Stimulated activated CD8-positive, alpha-beta memory T cell treated with anti-CD3 and anti-CD28 coated beads, Interleukin-4, amount 100 ng/mL, for 4 hours (primary cell): Measurements from ENCODE around the gene ATP4B.

Source experiments
- DNase-seq, 2 donors: peaks; one replicate each; pipeline ENCODE4 v3.0.0-alpha.2; 2020; ENCODE audit warnings: low read depth in 2 of 2, low spot score in 1 of 2

Gene ATP4B

DNA sequence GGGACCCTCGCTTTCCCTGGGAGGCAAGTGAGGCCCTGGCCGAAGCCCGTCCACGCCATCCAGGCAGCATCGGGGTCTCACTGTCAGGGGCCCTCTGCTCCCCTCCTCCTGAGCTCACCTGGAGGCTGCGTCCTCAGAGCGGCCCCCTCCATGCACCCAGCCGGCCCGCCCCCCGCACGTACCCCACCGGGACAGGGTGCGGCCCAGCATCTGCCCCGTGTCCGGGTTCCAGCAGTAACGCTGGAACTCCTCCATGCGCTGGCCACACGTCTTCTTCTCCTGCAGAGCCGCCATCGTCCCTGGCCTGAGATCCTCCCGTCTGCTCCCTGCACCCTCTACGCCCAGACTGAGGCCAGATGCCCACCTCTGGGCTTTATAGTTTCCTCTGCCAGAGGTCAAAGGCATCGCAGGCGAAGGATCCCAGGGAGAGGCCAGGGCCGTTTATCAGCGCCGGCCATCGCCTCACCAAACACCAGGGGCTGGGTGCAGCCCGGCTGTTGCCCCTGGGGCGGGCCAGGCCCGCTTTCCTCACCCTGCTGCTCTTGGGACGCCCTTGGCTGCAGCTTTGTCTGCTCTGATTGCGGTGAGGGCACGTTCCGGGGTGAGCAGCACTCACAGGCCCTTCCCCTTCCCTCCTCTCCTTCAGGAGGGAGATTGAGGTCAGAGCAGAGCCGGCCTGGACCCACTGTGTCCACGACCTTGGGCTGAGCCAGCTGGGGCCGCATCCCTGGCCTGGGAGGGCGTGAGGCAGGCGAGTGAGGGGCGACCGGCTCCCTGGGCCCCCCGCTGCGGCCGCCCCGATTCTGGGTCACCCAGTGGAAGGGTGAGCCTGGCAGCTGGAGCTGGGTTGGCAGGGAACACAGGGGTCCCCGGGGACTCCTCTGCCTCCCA, at the start of gene ATP4B:
TSS of gene ATP4B (minus strand) at position 348 of the 891 bp plus-strand sequence. CDS start at position 294, 54 bp downstream.
- no peak for DNase-seq

DNA sequence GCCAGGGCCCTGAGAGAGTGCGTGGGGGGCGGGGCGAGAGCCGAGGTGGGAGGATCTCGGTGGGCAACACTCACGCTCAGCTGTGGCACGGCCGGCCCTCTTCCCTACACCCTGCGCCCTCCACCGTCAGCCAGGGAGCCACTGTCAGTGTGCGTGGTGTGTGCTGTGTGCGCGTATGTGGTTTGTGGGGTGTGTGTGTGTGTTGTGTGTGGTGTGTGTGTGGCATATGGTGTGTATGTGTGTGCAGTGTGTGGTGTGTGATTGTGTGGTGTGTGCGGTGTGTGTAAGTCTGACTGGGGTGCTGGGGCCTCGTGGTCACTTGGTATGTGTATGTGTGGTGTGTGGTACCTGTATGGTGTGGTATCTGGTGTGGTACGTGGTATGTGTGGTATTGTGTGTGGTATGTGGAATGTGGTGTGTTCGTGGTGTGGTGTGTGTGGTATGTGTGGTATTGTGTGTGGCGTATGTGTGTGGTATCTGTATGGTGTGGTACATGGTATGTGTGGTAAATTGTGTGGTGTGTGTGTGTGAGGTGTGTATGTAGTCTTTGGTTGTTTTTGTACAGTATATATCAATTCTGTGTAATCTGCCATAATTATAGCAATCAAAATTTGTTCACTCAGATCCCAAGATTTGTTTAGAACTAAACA, 14.1 kb upstream of the ATP4B start:
- DNase-seq = no peak

DNA sequence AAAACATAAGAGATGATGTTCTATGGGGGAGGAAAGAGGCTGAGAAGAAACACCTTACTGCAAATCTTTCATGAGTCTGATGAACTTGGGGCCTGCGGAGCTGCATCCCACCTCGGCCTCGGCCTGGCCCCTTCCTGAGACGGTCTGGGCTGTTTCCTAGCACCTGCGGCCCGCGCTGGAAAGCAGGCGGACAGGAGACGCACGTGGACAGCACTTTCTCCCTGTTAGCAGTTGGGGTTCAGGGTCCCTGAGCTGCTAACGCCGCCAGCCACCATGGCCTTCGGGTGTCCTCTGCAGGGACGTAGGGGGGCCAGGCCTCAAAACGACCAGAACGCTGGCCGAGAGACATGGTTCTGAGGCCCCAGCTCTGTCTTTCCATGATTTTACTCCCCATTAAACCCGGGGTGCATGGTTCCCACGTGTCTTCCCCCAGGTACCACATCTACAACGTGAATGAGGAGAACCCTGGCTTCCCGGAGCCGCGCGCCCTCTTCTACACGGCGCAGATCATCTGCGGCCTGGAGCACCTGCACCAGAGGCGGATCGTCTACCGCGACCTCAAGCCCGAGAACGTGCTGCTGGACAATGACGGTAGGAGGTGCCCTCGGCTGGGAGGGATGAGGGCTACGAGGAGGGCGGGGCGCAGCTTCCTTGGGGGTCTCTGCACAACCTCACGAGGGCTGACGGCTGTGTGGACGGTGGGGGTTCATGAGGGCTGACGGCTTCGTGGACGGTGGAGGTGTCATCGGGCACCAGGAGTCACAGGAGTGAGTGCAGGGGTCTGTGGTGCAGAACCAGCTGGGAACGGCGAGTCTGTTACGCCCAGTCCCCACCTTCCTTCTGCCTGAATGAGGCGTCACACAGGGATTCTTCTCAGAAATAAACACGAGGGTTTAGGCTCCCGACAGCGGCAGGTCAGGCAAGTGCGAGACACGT, 13.3 kb upstream of the ATP4B start:
- DNase-seq = no peak

- DNase-seq = no peak
Measured at GRCh38 chr13:113670541-113670940, 12.5 kb upstream of the ATP4B start.

DNA sequence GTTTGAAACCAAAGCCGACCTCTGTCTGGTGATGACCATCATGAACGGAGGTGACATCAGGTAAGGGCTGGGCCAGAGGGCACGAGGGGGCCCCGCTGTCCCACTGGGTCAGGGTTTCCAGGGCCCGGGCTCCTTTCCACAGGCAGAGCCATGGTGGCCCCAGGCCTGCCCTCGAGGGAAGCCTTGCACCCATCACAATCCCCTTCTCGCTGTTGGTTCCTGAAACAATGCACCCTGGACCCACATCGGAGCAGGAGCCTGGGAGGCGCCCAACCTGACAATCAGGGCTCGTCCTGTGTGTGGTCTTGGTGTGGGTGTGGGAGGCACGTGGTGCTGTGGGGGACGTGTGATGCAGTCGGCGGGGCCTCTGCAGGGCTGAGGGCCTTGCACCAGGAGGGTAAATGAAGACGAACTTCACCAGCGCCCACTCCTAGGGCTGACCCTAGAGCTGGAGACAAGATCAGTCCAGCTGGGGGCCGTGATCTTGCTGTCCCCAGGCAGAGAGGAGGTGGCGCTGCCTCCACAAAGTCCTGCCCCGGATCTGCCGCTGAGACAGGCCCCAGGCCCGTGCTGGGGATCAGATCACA, 11.8 kb upstream of the ATP4B start:
- no peak for DNase-seq

DNA sequence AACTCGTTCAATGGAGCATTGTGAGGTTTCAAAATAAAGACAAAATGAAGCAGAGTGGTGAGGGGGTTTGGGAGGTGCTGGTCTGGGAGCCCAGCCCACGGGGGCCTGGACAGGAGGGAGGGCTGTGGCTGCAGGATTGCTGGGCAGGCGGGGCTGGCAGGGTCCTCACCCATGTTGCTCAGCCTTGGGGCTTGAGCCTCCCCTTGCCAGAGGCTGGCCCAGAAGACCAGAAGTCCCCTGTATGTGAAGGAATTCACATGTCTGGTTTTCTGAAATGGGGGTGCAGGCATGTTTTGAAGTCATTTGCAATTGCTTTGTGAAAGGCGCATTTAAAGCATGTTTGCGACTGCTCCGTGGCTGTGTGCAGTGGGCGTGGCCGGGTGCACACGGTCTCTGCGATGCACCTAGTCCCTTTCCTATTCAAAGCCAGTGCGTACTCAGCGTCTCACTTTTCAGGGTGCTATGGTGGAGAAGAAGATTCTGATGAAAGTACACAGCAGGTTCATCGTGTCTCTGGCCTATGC, 11.3 kb upstream of the ATP4B start:
- DNase-seq = no peak

GRCh38 chr13:113668491-113668971, 10.5 kb upstream of the ATP4B start:
- no peak for DNase-seq

DNA sequence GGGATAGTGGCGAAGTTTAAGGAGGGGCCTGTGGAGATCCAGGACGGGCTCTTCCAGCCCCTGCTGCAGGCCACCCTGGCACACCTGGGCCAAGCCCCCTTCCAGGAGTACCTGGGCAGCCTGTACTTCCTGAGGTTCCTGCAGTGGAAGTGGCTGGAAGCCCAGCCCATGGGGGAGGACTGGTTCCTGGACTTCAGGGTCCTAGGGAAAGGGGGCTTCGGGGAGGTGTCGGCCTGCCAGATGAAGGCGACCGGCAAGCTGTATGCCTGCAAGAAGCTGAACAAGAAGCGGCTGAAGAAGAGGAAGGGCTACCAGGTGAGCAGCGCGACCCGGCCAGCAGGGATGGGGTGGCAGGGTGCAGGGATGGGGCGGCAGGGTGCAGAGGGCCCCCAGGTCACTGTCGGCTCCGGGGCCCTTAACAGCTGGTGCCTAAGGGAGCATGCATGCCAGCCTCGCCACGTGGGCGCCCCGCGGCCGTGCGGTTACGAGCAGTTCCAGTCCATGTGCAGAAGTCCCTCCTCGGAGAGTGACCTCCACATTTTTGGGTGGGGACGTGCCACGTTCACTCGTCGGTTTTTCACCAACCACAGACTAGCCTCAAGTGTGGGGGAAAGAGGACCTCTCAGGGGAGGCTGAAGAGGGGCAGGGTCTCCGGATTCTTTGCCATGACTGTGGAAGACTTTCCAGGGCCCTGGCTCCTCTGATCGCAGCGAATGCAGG, 9.9 kb upstream of the ATP4B start:
- DNase-seq = no peak

- DNase-seq = no peak
Measured at GRCh38 chr13:113666951-113667701, 9.1 kb upstream of the ATP4B start, which contains the start of gene GRK1. GRK1 (plus strand) TSS chr13:113667219; CDS start chr13:113667387, 168 bp downstream.

DNA sequence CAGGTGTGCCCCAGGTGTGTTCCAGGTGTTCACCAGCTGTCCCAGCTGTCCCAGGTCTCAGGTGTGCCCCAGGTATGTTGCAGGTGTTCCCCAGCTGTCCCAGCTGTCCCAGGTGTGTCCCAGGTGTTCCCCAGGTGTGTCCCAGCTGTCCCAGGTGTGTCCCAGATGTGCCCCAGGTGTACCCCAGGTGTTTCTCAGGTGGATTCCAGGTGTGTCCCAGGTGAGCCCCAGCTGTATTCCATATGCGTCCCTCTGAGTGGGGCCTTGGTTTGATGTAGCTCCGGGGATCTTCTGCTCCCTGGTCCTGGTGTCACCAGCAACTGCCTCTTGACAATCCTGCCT, 8.3 kb upstream of the ATP4B start:
- DNase-seq = no peak

DNA sequence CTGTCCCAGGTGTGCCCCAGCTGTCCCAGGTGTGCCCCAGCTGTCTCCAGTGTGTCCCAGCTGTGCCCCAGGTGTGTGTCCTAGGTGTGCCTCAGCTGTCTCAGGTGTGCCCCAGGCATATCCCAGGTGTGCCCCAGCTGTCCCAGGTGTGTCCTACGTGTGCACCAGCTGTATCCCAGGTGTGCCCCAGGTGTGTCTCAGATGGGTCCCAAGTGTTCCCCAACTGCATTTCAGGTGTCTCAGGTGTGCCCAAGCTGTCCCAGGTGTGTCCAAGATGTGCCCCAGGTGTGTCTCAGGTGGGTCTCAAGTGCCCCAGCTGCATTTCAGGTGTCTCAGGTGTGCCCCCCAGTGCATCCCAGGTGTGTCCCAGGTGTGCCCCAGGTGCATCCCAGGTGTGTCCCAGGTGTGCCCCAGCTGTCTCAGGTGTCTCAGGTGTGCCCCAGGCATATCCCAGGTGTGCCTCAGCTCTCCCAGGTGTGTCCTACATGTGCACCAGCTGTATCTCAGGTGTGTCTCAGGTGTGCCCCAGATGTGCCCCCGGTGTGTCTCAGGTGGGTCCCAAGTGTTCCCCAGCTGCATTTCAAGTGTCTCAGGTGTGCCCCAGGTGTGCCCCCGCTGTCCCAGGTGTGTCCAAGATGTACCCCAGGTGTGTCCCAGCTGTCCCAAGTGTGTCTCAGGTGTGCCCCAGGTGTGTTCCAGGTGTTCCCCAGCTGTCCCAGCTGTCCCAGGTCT, 7.8 kb upstream of the ATP4B start:
- DNase-seq = no peak

DNA sequence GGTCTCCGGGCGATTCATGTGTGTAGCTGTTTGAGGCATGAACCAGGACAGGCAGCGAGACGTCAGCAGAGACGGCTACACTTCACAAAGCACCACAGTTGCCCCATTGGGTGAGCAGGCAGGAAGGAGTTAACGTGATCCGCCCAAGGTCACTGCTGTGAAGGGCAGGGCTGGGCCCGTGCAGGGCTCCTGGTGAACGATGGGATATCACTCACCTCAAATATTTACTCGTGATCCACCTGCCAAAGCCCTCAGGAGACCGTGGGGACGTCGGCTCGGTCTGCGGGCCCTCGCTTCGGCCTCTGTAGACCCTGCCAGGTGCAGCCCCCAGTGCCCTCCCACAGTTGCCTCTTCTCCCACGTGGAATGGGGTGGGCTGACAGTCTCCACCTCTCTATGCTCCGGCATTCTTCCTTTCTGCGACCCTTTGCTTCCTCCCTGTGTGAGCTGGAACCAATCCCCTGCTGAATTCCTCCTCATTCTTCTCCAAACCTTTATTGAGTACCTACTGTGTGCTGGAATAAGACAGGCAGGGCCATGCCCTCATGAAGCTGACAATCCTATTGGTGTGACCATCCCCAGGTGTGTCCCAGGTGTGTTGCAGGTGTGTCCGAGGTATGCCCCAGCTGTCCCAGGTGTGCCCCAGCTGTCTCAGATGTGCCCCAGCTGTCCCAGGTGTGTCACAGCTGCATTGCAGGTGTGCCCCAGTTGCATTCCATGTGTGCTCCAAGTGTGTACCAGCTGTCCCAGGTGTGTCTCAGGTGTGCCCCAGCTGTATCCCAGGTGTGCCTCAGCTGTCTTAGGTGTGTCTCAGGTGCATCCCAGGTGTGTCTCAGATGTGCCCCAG, 7.0 kb upstream of the ATP4B start:
- DNase-seq = no peak

- DNase-seq = no peak
Measured at GRCh38 chr13:113663934-113664333, 5.9 kb upstream of the ATP4B start.

DNA sequence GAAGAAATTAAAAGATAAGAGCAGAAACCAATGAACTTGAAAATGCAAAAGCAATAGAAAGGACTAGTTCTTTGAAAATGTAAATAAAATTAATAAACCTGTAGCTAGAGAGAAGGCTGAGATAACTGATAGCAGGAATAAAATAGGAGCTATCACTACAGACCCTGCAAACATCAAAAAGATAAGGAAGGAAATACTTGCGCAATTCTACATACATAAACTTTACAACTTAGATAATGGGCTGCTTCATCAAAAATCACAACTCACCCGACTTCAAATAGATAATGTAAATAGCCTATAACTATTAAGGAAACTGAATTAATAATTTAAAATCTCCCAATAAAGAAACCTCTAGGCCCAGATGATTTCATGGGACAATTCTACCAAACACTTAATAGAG, 3.5 kb upstream of the ATP4B start:
- DNase-seq = no peak

- DNase-seq = no peak
Measured at GRCh38 chr13:113660066-113660465, 2.1 kb upstream of the ATP4B start.

DNA sequence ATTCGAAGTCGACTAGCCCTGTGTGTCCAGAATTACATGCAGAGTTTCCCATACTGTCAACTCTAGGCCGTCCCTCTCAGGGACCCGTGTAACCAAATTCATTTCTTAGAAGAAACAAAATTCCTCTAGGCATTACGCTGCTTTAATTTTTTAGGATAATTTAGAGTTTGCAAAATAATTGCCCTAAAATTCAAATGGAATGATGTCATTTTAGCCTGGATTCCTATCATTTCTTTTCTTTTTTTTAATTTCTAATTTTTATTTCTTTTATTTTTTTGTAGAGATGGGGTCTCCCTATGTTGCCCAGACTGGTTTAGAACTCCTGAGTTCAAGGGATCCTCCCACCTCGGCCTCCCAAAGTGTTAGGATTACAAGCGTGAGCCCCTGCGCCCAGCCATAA, 1.3 kb upstream of the ATP4B start:
- DNase-seq = no peak

GRCh38 chr13:113658836-113659235, 838 bp upstream of the ATP4B start:
- no peak for DNase-seq
